ENCODE measurements around the gene PSMD2.

Gene PSMD2

DNA sequence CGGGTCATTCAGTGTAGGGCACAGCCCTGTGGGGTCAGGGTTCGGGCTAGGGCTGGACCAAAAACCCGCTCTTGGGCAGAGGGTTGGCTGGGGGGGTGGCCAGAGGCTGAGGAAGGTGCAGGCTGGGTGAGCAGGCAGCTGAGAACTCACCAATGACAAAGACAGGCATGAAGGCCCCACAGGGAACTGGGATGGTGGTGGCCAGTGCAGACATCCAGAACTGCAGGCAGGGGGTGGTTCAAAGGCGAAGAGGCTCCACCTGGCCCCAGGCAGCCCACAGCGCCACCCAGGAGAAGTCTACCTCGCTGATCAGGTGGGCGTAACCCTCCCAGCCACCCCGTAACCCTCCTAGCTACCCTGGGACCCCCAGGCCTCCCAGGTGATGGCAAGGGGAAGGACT, 55.7 kb downstream of the PSMD2 start:
- H3K36me3 ChIP-seq (ENCODE audit: control insufficient read depth, insufficient read depth, low read length) = peaks cover 48% of the 10 kb centered on the region
- no peak overlapping the region for H3K27ac ChIP-seq (ENCODE audit: insufficient read depth, low read depth, low read length, poor library complexity, severe bottlenecking)
- H3K9me3 ChIP-seq (ENCODE audit: control insufficient read depth, low read length) = no peaks in the 10 kb centered on the region
- 89 to 90% methylated on average over 8 of the region's 8 CpGs for WGBS, 2 experiments
- no peak overlapping the region for H3K4me3 ChIP-seq (ENCODE audit: insufficient read depth, low read depth, low read length)
- peaks cover 22% of the 10 kb centered on the region for H3K4me1 ChIP-seq (ENCODE audit: control insufficient read depth, insufficient read depth, low read length)
- H3K27me3 ChIP-seq (ENCODE audit: control insufficient read depth, insufficient read depth, low read length, poor library complexity, severe bottlenecking) = no peaks in the 10 kb centered on the region

DNA sequence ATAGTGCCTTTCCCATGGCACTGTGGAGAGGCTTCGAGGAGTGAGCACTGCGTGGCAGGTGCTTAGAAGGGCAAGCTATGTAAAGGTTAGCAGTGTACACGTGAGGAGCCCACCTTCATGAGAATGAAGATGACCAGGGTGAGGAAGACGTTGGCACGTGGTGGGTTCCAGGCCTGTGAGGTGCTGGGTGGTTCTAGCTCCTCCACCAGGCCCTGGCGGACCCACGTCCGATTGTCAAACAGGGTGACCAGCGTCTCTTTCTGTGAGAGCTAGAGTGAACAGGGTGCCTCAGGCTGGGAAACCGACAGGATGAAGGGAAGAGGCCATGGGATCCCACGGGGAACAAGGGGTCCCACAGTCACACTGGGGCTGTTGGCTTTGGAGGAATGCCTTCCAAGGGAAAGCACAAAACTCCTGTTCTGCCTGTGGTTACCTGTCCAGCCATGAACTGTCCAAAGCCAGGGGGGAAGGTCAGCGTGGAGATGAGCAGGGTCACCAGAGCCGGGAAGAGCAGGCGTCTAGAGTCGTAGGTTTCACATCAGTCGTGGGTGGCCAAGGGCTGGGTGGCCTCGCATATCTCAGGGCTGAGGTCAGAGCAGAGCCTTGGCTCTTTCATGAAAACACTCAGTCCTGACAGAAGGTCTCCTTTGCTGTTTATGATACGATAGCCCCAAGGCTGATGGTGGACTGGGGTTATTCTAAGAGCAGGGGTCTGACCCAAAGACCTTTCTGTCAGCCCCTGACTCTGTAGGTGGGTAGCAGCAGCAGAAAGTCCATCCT, 56.4 kb downstream of the PSMD2 start:
- peaks cover 47% of the 10 kb centered on the region for H3K36me3 ChIP-seq (ENCODE audit: control insufficient read depth, insufficient read depth, low read length)
- 93 to 96% methylated on average over 18 of the region's 18 CpGs for WGBS, 2 experiments
- no peak overlapping the region for H3K4me3 ChIP-seq (ENCODE audit: insufficient read depth, low read depth, low read length)
- H3K27me3 ChIP-seq (ENCODE audit: control insufficient read depth, insufficient read depth, low read length, poor library complexity, severe bottlenecking) = no peaks in the 10 kb centered on the region
- H3K4me1 ChIP-seq (ENCODE audit: control insufficient read depth, insufficient read depth, low read length) = peaks cover 27% of the 10 kb centered on the region
- H3K27ac ChIP-seq (ENCODE audit: insufficient read depth, low read depth, low read length, poor library complexity, severe bottlenecking) = no peak overlapping the region
- H3K9me3 ChIP-seq (ENCODE audit: control insufficient read depth, low read length) = no peaks in the 10 kb centered on the region

- Histone ChIP-seq H3K27ac (ENCODE audit: insufficient read depth, low read depth, low read length, poor library complexity, severe bottlenecking) (no peak overlapping the region), H3K27me3 (ENCODE audit: control insufficient read depth, insufficient read depth, low read length, poor library complexity, severe bottlenecking) (no peaks in the 10 kb centered on the region), H3K4me1 (ENCODE audit: control insufficient read depth, insufficient read depth, low read length) (peaks cover 14% of the 10 kb centered on the region), H3K9me3 (ENCODE audit: control insufficient read depth, low read length) (no peaks in the 10 kb centered on the region), H3K36me3 (ENCODE audit: control insufficient read depth, insufficient read depth, low read length) (peaks cover 42% of the 10 kb centered on the region), H3K4me3 (ENCODE audit: insufficient read depth, low read depth, low read length) (no peak overlapping the region)
- WGBS, 2 experiments = 95 to 96% methylated on average over 24 of the region's 24 CpGs
Measured at GRCh38 chr3:184357248-184358123, 58.4 kb downstream of the PSMD2 start.

DNA sequence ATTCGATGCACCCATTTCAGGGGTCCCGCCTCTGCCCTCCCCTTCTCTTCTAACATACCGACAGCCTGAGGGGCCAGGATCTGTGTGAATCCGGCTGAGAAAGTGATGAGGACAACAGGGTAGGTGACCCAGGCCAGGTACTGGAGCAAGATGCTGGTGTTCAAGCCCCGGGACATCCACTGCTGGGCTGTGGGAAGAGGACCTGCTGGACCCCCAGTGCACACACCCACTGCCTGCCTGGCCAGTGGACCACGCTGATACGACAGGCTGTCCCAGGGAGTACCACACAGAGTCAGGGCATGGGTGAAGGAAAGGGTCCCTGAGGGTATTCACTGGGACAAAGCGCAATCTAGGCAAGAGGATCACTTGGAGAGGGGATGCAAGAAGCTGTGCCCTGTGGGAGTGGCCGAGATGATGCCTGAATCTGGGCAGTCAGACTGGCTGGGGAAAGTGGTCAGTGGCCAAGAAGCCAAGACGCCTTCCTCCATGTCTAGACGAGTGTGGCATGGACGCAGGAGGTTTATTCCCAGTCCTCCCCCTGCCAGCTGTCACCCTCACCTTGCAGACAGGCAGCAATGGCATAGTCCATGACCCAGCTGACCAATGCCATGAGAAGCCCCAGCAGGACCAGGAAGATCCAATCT, 59.2 kb downstream of the PSMD2 start:
- H3K4me3 ChIP-seq (ENCODE audit: insufficient read depth, low read depth, low read length) = no peak overlapping the region
- WGBS, 2 experiments = 95 to 98% methylated on average over 12 of the region's 12 CpGs
- no peaks in the 10 kb centered on the region for H3K27me3 ChIP-seq (ENCODE audit: control insufficient read depth, insufficient read depth, low read length, poor library complexity, severe bottlenecking)
- peaks cover 36% of the 10 kb centered on the region for H3K36me3 ChIP-seq (ENCODE audit: control insufficient read depth, insufficient read depth, low read length)
- H3K9me3 ChIP-seq (ENCODE audit: control insufficient read depth, low read length) = no peaks in the 10 kb centered on the region
- no peak overlapping the region for H3K27ac ChIP-seq (ENCODE audit: insufficient read depth, low read depth, low read length, poor library complexity, severe bottlenecking)
- peaks cover 14% of the 10 kb centered on the region for H3K4me1 ChIP-seq (ENCODE audit: control insufficient read depth, insufficient read depth, low read length)

All from ectodermal cell (in vitro differentiated cells).